ENCODE results near the gene LRRC8E. TPM values are rescaled to one million over a fixed set of nuclear protein-coding genes. Genes with fewer than 3 reads are reported as not detected.
A peak's percentile ranks its signal among the peaks of the same experiment; 100 is the strongest.

The LRRC8E gene
- total RNA-seq, 1 donor, result 10.5 TPM

GRCh38 chr19:7930765-7931164 lies 42.5 kb downstream of the LRRC8E start:
- no peaks in the 10 kb centered on the region for H3K9me3 ChIP-seq (ENCODE audit: low read depth, low read length)
- H2AFZ ChIP-seq (ENCODE audit: low read length), result no peak overlapping the region
- no peaks in the 10 kb centered on the region for H3K79me2 ChIP-seq (ENCODE audit: insufficient read depth, low read length)
- TF ChIP-seq CTCF (IDR thresholded peaks at IDR 0.05; ENCODE audit: extremely low read depth, low read depth, low read length), result no peak
- peaks cover 25% of the 10 kb centered on the region for H3K4me1 ChIP-seq (ENCODE audit: insufficient read depth, low read length)
- no peak overlapping the region for H3K4me3 ChIP-seq (ENCODE audit: insufficient read depth, low read length)
- no peak overlapping the region for H3K27ac ChIP-seq (ENCODE audit: low read depth, low read length)
- peak; percentile 58 for DNase-seq (ENCODE audit: insufficient read length, low spot score, missing footprints)
- no peaks in the 10 kb centered on the region for H4K20me1 ChIP-seq (ENCODE audit: insufficient read depth, low read length)
- H3K36me3 ChIP-seq (ENCODE audit: insufficient read depth, low read length), result peaks cover 43% of the 10 kb centered on the region
- no peaks in the 10 kb centered on the region for H3K27me3 ChIP-seq (ENCODE audit: insufficient read depth, low read length)
- no peak overlapping the region for H3K4me2 ChIP-seq (ENCODE audit: insufficient read depth, low read length)

GRCh38 chr19:7931221-7932061 lies 43.1 kb downstream of the LRRC8E start:
- Histone ChIP-seq H3K27me3 (ENCODE audit: insufficient read depth, low read length) (no peaks in the 10 kb centered on the region), H2AFZ (ENCODE audit: low read length) (no peak overlapping the region), H3K36me3 (ENCODE audit: insufficient read depth, low read length) (peaks cover 47% of the 10 kb centered on the region), H3K4me3 (ENCODE audit: insufficient read depth, low read length) (no peak overlapping the region), H3K4me2 (ENCODE audit: insufficient read depth, low read length) (no peak overlapping the region), H3K9me3 (ENCODE audit: low read depth, low read length) (no peaks in the 10 kb centered on the region), H3K27ac (ENCODE audit: low read depth, low read length) (no peak overlapping the region), H3K4me1 (ENCODE audit: insufficient read depth, low read length) (peaks cover 22% of the 10 kb centered on the region), H4K20me1 (ENCODE audit: insufficient read depth, low read length) (no peaks in the 10 kb centered on the region), H3K79me2 (ENCODE audit: insufficient read depth, low read length) (no peaks in the 10 kb centered on the region)
- peak; percentile 65 for DNase-seq (ENCODE audit: insufficient read length, low spot score, missing footprints)
- TF ChIP-seq CTCF (IDR thresholded peaks at IDR 0.05; ENCODE audit: extremely low read depth, low read depth, low read length), result no peak

GRCh38 chr19:7932276-7932929 lies 44.1 kb downstream of the LRRC8E start:
- Histone ChIP-seq H3K4me2 (ENCODE audit: insufficient read depth, low read length) (no peak overlapping the region), H3K36me3 (ENCODE audit: insufficient read depth, low read length) (peaks cover 48% of the 10 kb centered on the region), H4K20me1 (ENCODE audit: insufficient read depth, low read length) (no peaks in the 10 kb centered on the region), H3K79me2 (ENCODE audit: insufficient read depth, low read length) (peaks cover under 1% of the 10 kb centered on the region), H2AFZ (ENCODE audit: low read length) (no peak overlapping the region), H3K27me3 (ENCODE audit: insufficient read depth, low read length) (no peaks in the 10 kb centered on the region), H3K9me3 (ENCODE audit: low read depth, low read length) (no peaks in the 10 kb centered on the region), H3K4me3 (ENCODE audit: insufficient read depth, low read length) (no peak overlapping the region), H3K27ac (ENCODE audit: low read depth, low read length) (no peak overlapping the region), H3K4me1 (ENCODE audit: insufficient read depth, low read length) (peaks cover 20% of the 10 kb centered on the region)
- peak; percentile 48 for DNase-seq (ENCODE audit: insufficient read length, low spot score, missing footprints)
- TF ChIP-seq CTCF (IDR thresholded peaks at IDR 0.05; ENCODE audit: extremely low read depth, low read depth, low read length), result no peak

GRCh38 chr19:7932930-7933300 lies 44.6 kb downstream of the LRRC8E start:
- Histone ChIP-seq H3K4me2 (ENCODE audit: insufficient read depth, low read length) (no peak overlapping the region), H3K4me1 (ENCODE audit: insufficient read depth, low read length) (peaks cover 18% of the 10 kb centered on the region), H2AFZ (ENCODE audit: low read length) (no peak overlapping the region), H3K9me3 (ENCODE audit: low read depth, low read length) (no peaks in the 10 kb centered on the region), H3K27me3 (ENCODE audit: insufficient read depth, low read length) (no peaks in the 10 kb centered on the region), H3K79me2 (ENCODE audit: insufficient read depth, low read length) (peaks cover 2% of the 10 kb centered on the region), H4K20me1 (ENCODE audit: insufficient read depth, low read length) (no peaks in the 10 kb centered on the region), H3K4me3 (ENCODE audit: insufficient read depth, low read length) (no peak overlapping the region), H3K27ac (ENCODE audit: low read depth, low read length) (no peak overlapping the region), H3K36me3 (ENCODE audit: insufficient read depth, low read length) (peaks cover 51% of the 10 kb centered on the region)
- DNase-seq (ENCODE audit: insufficient read length, low spot score, missing footprints), result peak; percentile 27
- no peak for TF ChIP-seq CTCF (IDR thresholded peaks at IDR 0.05; ENCODE audit: extremely low read depth, low read depth, low read length)

Data from osteoblast (primary cell).